ENCODE results near the gene COX10.

- TF ChIP-seq POLR2A (IDR thresholded peaks at IDR 0.05) (no peak), POLR2AphosphoS5 (IDR thresholded peaks at IDR 0.05) (no peak)
These were observed 36.1 kb upstream of the COX10 start for GRCh38 chr17:14033166-14033565.

Data from spleen (tissue), 3 donors.